ENCODE measurements around the gene ZCCHC4.

The ZCCHC4 gene

DNA sequence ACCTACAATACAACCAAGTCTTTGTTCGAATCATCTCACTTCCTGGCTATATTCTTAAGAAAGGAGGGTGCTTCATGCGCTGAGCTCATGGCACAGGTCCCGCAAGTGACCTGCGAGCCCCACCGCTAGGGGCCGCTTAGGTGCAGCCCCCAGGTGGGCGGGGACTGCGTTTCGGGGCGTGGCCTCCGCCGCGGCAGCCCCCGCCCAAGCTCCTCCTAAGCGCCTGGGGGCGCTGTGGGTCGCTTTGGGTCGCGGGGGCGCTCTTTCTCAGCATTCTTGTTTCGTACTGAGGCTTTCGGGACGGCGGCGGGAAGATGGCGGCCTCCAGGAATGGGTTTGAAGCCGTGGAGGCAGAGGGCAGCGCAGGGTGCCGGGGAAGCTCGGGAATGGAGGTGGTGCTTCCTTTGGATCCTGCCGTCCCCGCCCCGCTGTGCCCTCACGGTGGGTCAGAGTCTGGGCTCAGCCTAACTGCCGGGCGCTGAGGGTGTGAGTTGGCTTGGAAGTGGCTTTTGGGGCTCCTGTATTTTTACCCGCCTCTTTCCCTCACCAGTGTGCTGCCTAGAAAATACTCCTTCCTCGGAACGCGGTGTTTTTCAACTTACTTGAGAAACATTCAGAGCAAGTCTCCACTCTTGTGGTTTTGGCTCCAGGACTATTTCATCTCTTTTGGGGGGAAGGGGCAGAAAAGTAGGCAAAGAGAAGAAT, at the start of gene ZCCHC4:
Gene ZCCHC4 (plus strand): TSS at position 279 of the 705 bp plus-strand sequence. CDS start 36 bp downstream, at position 315.
- peak; percentile 89 for DNase-seq

GRCh38 chr4:25271866-25272265, 40.7 kb upstream of the ZCCHC4 start:
- DNase-seq: no peak

GRCh38 chr4:25280210-25280609, 32.4 kb upstream of the ZCCHC4 start:
- DNase-seq: no peak

- DNase-seq: no peak
Observed at GRCh38 chr4:25283948-25284347, 28.6 kb upstream of the ZCCHC4 start.

- DNase-seq: no peak
Observed at GRCh38 chr4:25284466-25284865, 28.1 kb upstream of the ZCCHC4 start.

- DNase-seq: no peak
Observed at GRCh38 chr4:25290490-25291067, 22.0 kb upstream of the ZCCHC4 start.

- DNase-seq: no peak
Observed at GRCh38 chr4:25291158-25291733, 21.3 kb upstream of the ZCCHC4 start.

DNA sequence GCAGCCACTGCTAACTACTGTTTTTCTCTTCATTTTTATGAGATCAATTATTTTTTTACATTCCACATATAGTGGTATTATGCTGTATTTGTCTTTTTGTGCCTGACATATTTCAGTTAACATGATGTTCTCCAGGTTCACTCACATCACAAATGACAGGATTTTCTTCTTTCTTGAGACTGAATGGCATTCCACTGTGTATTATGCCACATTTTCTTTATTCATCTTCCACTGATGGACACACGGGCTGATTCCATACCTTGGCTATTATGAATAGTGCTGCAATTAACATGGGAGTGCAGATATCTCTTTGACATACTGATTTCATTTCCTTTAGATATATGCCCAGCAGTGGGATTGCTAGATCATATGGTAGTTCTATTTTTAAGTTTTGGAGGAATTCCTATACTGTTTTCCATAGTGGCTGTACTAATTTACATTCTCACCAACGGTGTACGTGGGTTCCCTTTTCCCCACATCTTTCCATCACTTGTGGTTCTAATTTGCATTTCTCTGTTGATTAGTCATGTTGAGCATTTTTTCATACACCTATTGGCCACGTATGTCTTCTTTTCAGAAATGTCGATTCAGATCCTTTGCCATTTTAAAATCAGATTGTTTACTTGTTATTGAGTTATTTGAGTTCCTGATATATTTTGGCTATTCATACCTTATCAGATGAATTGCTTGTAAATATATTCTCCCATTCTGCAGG, 14.9 kb upstream of the ZCCHC4 start:
- no peak for DNase-seq

GRCh38 chr4:25299476-25300203, 12.9 kb upstream of the ZCCHC4 start:
- no peak for DNase-seq

GRCh38 chr4:25301471-25301870, 11.1 kb upstream of the ZCCHC4 start:
- DNase-seq: no peak

- DNase-seq: no peak
Observed at GRCh38 chr4:25302626-25303025, 9.9 kb upstream of the ZCCHC4 start.

- no peak for DNase-seq
Observed at GRCh38 chr4:25303578-25303977, 9.0 kb upstream of the ZCCHC4 start.

DNA sequence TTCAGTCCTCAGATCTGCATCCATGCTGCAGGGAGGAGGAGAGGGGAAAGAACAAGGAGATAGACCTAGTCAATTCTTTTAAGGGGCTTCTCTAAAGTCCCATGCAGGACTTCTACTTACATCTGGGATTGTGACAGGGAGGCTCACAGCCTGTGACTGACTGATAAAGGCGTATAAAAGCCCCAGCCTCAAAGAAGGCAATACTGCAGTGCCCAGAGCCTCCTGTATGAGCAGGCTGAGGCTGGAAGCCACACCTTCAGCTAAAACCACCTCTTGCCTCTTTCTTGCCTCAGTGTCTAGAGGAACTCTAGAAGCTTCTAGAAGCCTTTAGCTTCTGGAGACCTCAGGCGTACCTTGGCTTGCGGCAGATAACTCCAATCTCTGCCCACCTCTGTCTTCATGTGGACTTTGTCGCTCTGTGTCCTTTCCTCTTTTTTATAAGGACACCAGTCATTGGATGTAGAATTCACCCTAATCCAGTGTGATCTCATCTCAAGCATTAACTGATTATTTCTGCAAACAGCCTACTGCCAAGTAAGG, 6.0 kb upstream of the ZCCHC4 start:
- DNase-seq: no peak

DNA sequence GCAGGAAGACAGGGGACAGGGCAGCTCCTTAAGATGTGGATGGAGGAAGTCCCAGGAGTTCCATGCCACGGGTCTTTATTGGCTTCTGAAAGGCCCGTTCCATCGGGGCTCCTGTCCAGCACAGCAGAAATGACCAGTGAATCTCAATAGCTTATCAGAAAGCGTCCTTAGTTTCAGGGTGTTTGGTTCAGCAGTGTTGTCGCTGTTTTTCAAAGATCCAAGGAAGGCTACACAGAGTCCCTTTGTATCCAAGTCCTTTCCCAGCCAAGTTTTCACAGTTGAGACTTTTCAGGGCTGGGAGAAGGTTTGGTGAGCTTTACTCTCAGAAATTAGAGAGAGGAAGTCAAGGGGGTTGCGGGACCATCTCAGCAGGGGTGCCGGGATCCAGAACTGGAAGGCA, 5.0 kb upstream of the ZCCHC4 start:
- no peak for DNase-seq

- DNase-seq: no peak
Observed at GRCh38 chr4:25308306-25308705, 4.3 kb upstream of the ZCCHC4 start.

DNA sequence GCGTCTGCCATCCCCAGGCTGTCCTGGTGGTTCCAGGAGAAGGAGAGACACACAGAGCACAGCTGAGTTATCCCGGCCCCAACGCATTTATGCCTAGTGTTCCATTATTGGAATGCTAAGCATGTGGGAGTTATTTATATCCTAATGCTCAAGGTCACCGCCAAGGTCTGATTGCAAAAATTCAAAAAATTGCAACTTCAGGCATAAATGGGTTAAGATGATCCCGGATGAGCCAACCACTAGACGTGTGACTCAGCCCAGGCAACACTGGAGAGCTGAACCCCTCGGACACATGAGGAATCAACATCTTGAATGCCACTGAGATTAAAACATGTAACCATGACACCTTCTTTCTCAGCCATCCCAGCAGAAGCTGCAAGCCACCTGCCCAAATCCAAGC, 3.8 kb upstream of the ZCCHC4 start:
- DNase-seq: no peak

DNA sequence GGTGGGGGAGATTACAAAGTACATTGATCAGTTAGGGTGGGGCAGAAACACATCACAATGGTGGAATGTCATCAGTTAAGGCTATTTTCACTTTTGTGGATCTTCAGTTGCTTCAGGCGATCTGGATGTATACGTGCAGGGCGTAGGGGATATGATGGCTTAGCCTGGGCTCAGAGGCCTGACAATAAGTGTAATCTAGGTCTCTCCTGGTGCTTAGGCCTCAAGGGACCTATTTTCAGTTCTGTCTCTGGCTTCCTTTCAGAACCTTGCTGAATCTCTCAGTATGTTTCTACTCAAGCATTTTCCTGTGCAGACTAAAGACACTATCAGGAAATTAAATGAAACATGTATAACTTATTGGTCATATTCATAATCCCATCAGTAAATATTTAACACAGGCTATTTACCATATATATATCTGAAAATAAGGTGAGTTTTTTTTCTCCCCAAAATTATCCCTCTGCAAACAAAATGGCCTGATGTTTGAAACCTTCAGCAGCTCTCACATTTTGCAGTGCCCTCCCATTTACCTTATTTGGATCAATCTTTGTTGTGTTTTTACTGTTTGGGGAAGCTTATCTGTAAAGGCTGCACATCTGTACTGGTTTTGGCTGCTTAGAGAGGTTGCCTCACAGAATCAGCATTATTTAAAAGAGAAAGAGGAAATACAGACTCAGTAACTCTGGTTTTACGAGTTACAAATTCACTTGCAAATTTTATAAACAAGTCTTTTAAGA, 2.3 kb upstream of the ZCCHC4 start:
- no peak for DNase-seq

- no peak for DNase-seq
Observed at GRCh38 chr4:25310803-25311166, 1.8 kb upstream of the ZCCHC4 start.

GRCh38 chr4:25313201-25313895, 774 bp downstream of the ZCCHC4 start:
- DNase-seq: no peak

GRCh38 chr4:25320336-25320735, 7.8 kb downstream of the ZCCHC4 start:
- no peak for DNase-seq

GRCh38 chr4:25320773-25321172, 8.2 kb downstream of the ZCCHC4 start:
- no peak for DNase-seq

DNA sequence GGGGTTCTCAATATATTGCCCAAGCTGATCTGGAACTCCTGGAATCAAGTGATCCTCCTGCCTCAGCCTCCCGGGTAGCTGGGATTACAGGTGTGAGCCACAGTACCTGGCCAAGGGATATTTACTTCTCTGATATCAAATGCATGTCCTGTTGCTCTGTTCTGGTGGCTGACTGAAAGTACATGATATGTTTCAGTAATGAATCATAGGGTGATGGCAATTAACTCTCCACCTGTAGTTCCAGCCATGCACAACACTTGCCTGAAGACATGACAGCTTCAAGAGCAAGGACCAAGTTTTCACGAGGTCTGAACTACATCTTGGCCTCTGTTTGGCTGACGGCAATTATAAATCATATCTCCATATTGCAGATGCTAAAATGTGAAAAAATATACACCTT, 9.1 kb downstream of the ZCCHC4 start:
- no peak for DNase-seq
